Measurements from ENCODE around the gene GHITM. TPM values are rescaled to one million over a fixed set of nuclear protein-coding genes. Genes with fewer than 3 reads are reported as not detected.

The GHITM gene
- total and polyA plus RNA-seq, 2 of the 4 experiments (the other 2 are of a cell fraction) = 103 to 185 TPM

DNA sequence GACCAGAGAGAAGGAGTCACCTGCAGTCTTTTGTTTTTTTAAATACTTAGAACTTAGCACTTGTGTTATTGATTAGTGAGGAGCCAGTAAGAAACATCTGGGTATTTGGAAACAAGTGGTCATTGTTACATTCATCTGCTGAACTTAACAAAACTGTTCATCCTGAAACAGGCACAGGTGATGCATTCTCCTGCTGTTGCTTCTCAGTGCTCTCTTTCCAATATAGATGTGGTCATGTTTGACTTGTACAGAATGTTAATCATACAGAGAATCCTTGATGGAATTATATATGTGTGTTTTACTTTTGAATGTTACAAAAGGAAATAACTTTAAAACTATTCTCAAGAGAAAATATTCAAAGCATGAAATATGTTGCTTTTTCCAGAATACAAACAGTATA, 13.5 kb downstream of the GHITM start:
- Histone ChIP-seq H3K18ac (ENCODE audit: low read depth, low read length) (no peak overlapping the region), H3K4me1 (ENCODE audit: control insufficient read depth, insufficient read depth, low read length) (no peaks in the 10 kb centered on the region), H4K20me1 (ENCODE audit: insufficient read depth, low read length) (no peaks in the 10 kb centered on the region), H4K8ac (ENCODE audit: low read depth in 2 of 2, low read length in 2 of 2) (no peak overlapping the region), H2BK20ac (ENCODE audit: low read depth, low read length) (no peak overlapping the region), H3K14ac (replicated peaks; ENCODE audit: low read depth, low read length) (no peak overlapping the region), H3K9me3 (ENCODE audit: control insufficient read depth, insufficient read depth, low read length) (no peaks in the 10 kb centered on the region), H2AFZ (replicated peaks; ENCODE audit: low read length, poor library complexity) (no peak overlapping the region), H3K27ac (ENCODE audit: insufficient read depth, low read length) (no peak overlapping the region), H2AK9ac (replicated peaks; ENCODE audit: low read depth, low read length, poor library complexity) (no peak overlapping the region), H3K27me3 (ENCODE audit: control insufficient read depth, insufficient read depth, low read length) (no peaks in the 10 kb centered on the region), H2BK5ac (ENCODE audit: low read depth, low read length, poor library complexity, severe bottlenecking) (no peak overlapping the region), H2AK5ac (ENCODE audit: low read depth, low read length) (no peak overlapping the region), H2BK120ac (ENCODE audit: low read depth, low read length) (no peak overlapping the region), H3K9me1 (ENCODE audit: insufficient read depth, low read length) (no peaks in the 10 kb centered on the region), H3K56ac (ENCODE audit: extremely low read depth, insufficient read depth, low read length) (no peak overlapping the region), H3K79me1 (ENCODE audit: low read depth in 1 of 2, low read length in 2 of 2) (peaks cover 0 to 4% of the 10 kb centered on the region in 2 experiments; a peak in 1 of 4 replicates), H4K5ac (ENCODE audit: low read depth, low read length) (no peak overlapping the region), H3K4me3 (ENCODE audit: insufficient read depth, low read depth, low read length) (no peak overlapping the region), H3K9ac (ENCODE audit: low read depth, low read length) (no peak overlapping the region), H3K36me3 (ENCODE audit: control insufficient read depth, insufficient read depth, low read length) (peaks cover 21% of the 10 kb centered on the region), H4K91ac (ENCODE audit: insufficient read depth, low read depth, low read length) (no peak overlapping the region), H3K4me2 (ENCODE audit: low read depth, low read length) (no peak overlapping the region), H2BK15ac (ENCODE audit: low read depth, low read length) (no peak overlapping the region), H3K23ac (ENCODE audit: low read depth, low read length) (no peak overlapping the region), H3K4ac (ENCODE audit: low read depth, low read length) (no peak overlapping the region)
- ChIA-PET CTCF (no interaction called here), POLR2A (ENCODE audit: unreplicated experiment) (interaction anchor here (0.6 kb wide), 1 partner anchor 493 kb away, joined by 3 read pairs; no protein-coding TSS in a partner anchor)
- ATAC-seq (ENCODE audit: low read depth) (no peak), DNase-seq (no peak)
- TF ChIP-seq POLR2A (IDR thresholded peaks at IDR 0.05; ENCODE audit: low read depth, low read length) = no peak
- TF ChIP-seq, protein P1, sequence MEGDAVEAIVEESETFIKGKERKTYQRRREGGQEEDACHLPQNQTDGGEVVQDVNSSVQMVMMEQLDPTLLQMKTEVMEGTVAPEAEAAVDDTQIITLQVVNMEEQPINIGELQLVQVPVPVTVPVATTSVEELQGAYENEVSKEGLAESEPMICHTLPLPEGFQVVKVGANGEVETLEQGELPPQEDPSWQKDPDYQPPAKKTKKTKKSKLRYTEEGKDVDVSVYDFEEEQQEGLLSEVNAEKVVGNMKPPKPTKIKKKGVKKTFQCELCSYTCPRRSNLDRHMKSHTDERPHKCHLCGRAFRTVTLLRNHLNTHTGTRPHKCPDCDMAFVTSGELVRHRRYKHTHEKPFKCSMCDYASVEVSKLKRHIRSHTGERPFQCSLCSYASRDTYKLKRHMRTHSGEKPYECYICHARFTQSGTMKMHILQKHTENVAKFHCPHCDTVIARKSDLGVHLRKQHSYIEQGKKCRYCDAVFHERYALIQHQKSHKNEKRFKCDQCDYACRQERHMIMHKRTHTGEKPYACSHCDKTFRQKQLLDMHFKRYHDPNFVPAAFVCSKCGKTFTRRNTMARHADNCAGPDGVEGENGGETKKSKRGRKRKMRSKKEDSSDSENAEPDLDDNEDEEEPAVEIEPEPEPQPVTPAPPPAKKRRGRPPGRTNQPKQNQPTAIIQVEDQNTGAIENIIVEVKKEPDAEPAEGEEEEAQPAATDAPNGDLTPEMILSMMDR (conservative IDR thresholded peaks at IDR 0.05; ENCODE audit: low read depth, low read length) = no peak
- no TSS peak for BruUV-seq (replicated peaks)
- in situ Hi-C loops (cut with MboI; ENCODE audit: low sequenced_read_pairs) = no loop called here
- intact Hi-C loops (cut with micrococcal nuclease) = no loop called here
- dilution Hi-C loops (cut with HindIII; ENCODE audit: low sequenced_read_pairs, unreplicated experiment) = no loop called here
